RWPE2 (cell line): ENCODE results near the gene OR1K1.

Source experiments
- ATAC-seq: fragments of 200-7000 bp; cut with Tn5 transposase; 3 replicates; pipeline ENCODE4 v1.9.1; 2021; ENCODE audit warnings: low read depth
- DNase-seq: peaks from one replicate; pipeline ENCODE4 v3.0.0-alpha.2; 2020; ENCODE audit warnings: low spot score
- H3K27ac ChIP-seq: fragments of 450-650 bp; 2 replicates; pipeline ENCODE4 v1.5.1; 2017; ENCODE audit warnings: mild to moderate bottlenecking; ENCODE audit not compliant: poor library complexity, severe bottlenecking
- H3K27me3 ChIP-seq: fragments of 250-450 bp; sonication (Bioruptor Pico); 2 replicates; pipeline ENCODE4 v1.5.1; 2021; ENCODE audit warnings: mild to moderate bottlenecking, moderate library complexity; ENCODE audit not compliant: insufficient read depth, poor library complexity, severe bottlenecking
- H3K36me3 ChIP-seq: fragments of 250-450 bp; sonication (Bioruptor Pico); 2 replicates; pipeline ENCODE4 v1.5.1; 2020; ENCODE audit warnings: low read depth, mild to moderate bottlenecking, moderate library complexity
- H3K4me1 ChIP-seq: fragments of 250-450 bp; sonication (Bioruptor Pico); 2 replicates; pipeline ENCODE4 v1.5.1; 2021; ENCODE audit warnings: mild to moderate bottlenecking, moderate library complexity; ENCODE audit not compliant: insufficient read depth, poor library complexity, severe bottlenecking
- H3K4me3 ChIP-seq: fragments of 250-450 bp; sonication (Bioruptor Pico); 2 replicates; pipeline ENCODE4 v1.5.1; 2021; ENCODE audit warnings: mild to moderate bottlenecking, moderate library complexity; ENCODE audit not compliant: severe bottlenecking
- H3K9me3 ChIP-seq: fragments of 250-450 bp; sonication (Bioruptor Pico); 2 replicates; pipeline ENCODE4 v1.5.1; 2021; ENCODE audit warnings: mild to moderate bottlenecking, moderate library complexity; ENCODE audit not compliant: severe bottlenecking
- TF ChIP-seq, protein P1 (sequence below): fragments of 450-650 bp; IDR thresholded peaks from one replicate; pipeline ENCODE4 v1.5.1; 2017; ENCODE audit warnings: mild to moderate bottlenecking, moderate library complexity; ENCODE audit not compliant: poor library complexity, severe bottlenecking

The OR1K1 gene

GRCh38 chr9:122786338-122786737, 13.6 kb upstream of the OR1K1 start:
- ATAC-seq (no peak), DNase-seq (no peak)
- TF ChIP-seq, protein P1, sequence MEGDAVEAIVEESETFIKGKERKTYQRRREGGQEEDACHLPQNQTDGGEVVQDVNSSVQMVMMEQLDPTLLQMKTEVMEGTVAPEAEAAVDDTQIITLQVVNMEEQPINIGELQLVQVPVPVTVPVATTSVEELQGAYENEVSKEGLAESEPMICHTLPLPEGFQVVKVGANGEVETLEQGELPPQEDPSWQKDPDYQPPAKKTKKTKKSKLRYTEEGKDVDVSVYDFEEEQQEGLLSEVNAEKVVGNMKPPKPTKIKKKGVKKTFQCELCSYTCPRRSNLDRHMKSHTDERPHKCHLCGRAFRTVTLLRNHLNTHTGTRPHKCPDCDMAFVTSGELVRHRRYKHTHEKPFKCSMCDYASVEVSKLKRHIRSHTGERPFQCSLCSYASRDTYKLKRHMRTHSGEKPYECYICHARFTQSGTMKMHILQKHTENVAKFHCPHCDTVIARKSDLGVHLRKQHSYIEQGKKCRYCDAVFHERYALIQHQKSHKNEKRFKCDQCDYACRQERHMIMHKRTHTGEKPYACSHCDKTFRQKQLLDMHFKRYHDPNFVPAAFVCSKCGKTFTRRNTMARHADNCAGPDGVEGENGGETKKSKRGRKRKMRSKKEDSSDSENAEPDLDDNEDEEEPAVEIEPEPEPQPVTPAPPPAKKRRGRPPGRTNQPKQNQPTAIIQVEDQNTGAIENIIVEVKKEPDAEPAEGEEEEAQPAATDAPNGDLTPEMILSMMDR: no peak
- no peaks in the 10 kb centered on the region for H3K4me1 ChIP-seq
- H3K27ac ChIP-seq: no peak overlapping the region
- no peak overlapping the region for H3K4me3 ChIP-seq
- H3K9me3 ChIP-seq: no peaks in the 10 kb centered on the region
- H3K27me3 ChIP-seq: no peaks in the 10 kb centered on the region
- H3K36me3 ChIP-seq: no peaks in the 10 kb centered on the region

DNA sequence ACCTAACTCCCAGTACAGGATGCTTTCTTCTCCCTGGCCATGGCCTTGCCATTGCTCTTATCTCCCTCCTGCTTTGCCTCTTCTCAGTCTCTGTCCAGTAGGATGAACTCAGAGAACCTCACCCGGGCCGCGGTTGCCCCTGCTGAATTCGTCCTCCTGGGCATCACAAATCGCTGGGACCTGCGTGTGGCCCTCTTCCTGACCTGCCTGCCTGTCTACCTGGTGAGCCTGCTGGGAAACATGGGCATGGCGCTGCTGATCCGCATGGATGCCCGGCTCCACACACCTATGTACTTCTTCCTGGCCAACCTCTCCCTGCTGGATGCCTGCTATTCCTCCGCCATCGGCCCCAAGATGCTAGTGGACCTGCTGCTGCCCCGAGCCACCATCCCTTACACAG, 11.1 kb upstream of the OR1K1 start, which contains the start of gene OR5C1:
OR5C1 (plus strand) TSS at position 103 of the 400 bp plus-strand sequence; CDS start at position 103, 0 bp downstream.
- TF ChIP-seq, protein P1: no peak
- no peak for ATAC-seq
- Histone ChIP-seq H3K9me3 (no peaks in the 10 kb centered on the region), H3K27ac (no peak within 1 kb of the TSS), H3K27me3 (no peaks in the 10 kb centered on the region), H3K4me3 (no peak within 1 kb of the TSS), H3K36me3 (no peaks in the 10 kb centered on the region), H3K4me1 (no peaks in the 10 kb centered on the region)
- no peak for DNase-seq

- Histone ChIP-seq H3K27ac (no peak overlapping the region), H3K9me3 (no peaks in the 10 kb centered on the region), H3K36me3 (no peaks in the 10 kb centered on the region), H3K4me3 (no peak overlapping the region), H3K4me1 (no peaks in the 10 kb centered on the region), H3K27me3 (no peaks in the 10 kb centered on the region)
- ATAC-seq (no peak), DNase-seq (no peak)
- TF ChIP-seq, protein P1: no peak
These were observed 10.5 kb upstream of the OR1K1 start for GRCh38 chr9:122789256-122790046.

DNA sequence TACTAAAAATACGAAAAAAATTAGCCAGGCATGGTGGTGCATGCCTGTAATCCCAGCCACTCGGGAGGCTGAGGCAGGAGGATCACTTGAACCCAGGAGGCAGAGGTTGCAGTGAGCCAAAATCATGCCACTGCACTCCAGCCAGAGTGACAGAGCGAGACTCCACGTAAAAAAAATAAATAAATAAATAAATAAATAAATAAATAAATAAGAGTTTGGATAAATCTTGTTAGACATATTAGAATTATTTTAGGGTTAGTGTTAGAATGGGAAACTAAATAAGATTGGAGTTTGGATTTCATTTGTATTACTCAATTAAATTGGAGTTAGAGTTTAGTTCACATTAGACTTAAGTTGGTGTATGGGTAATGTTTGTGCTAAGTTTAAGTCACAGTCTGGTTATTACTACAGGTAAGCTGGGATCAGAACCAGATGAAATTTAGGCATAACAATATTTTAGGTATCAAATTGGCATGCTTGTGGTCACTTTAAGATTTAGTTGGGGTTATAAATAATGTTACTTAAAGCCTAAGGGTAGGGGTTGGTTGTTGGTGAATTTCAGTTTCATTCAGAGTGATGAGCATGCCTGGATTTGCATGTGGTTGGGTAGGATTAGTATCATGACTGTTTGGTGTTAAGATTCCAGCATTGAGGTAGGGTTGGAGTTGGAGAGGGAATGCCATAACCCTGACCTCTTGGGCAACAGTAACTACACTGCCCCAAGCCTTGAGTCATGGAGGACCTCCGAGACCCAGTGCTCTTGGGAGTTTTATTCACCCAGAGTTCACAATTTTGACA, 7.9 kb upstream of the OR1K1 start:
- DNase-seq (no peak), ATAC-seq (no peak)
- H3K4me3 ChIP-seq: no peak overlapping the region
- H3K9me3 ChIP-seq: no peaks in the 10 kb centered on the region
- TF ChIP-seq, protein P1: no peak
- H3K27ac ChIP-seq: no peak overlapping the region
- H3K27me3 ChIP-seq: no peaks in the 10 kb centered on the region
- H3K4me1 ChIP-seq: no peaks in the 10 kb centered on the region
- H3K36me3 ChIP-seq: no peaks in the 10 kb centered on the region
